ENCODE results near the gene MTMR3. TPM values are rescaled to one million over a fixed set of nuclear protein-coding genes. Genes with fewer than 3 reads are reported as not detected.
"Not testable (repeated sequence)": the region's sequence is repeated elsewhere in the genome, so short reads cannot be mapped to it uniquely, and the experiment has no call there.

The MTMR3 gene
- 81.3 TPM for total RNA-seq

- peak; percentile 96 for DNase-seq (ENCODE audit: low spot score)
Observed at GRCh38 chr22:29883045-29883774, at the start of gene MTMR3. MTMR3 (plus strand) TSS chr22:29883174; CDS start chr22:29971060, 87,886 bp downstream.

- no peak for DNase-seq (ENCODE audit: low spot score)
Observed at GRCh38 chr22:29833392-29833965, 49.5 kb upstream of the MTMR3 start.

- no peak for DNase-seq (ENCODE audit: low spot score)
Observed at GRCh38 chr22:29834046-29834445, 48.9 kb upstream of the MTMR3 start.

GRCh38 chr22:29836791-29837370, 46.1 kb upstream of the MTMR3 start:
- DNase-seq (ENCODE audit: low spot score): not testable (repeated sequence)

- DNase-seq (ENCODE audit: low spot score): peak; percentile 99
Observed at GRCh38 chr22:29837741-29838598, 45.0 kb upstream of the MTMR3 start, which contains the start of gene ASCC2. ASCC2 (minus strand) TSS chr22:29838274; CDS start chr22:29832325, 5,949 bp downstream.

- no peak for DNase-seq (ENCODE audit: low spot score)
Observed at GRCh38 chr22:29838599-29838956, 44.4 kb upstream of the MTMR3 start.

GRCh38 chr22:29839039-29839438, 43.9 kb upstream of the MTMR3 start:
- DNase-seq (ENCODE audit: low spot score): no peak

- DNase-seq (ENCODE audit: low spot score): no peak
Observed at GRCh38 chr22:29840498-29840897, 42.5 kb upstream of the MTMR3 start.

GRCh38 chr22:29842172-29842571, 40.8 kb upstream of the MTMR3 start:
- DNase-seq (ENCODE audit: low spot score): no peak

- DNase-seq (ENCODE audit: low spot score): no peak
Observed at GRCh38 chr22:29842740-29843139, 40.2 kb upstream of the MTMR3 start.

- no peak for DNase-seq (ENCODE audit: low spot score)
Observed at GRCh38 chr22:29846290-29846689, 36.7 kb upstream of the MTMR3 start.

GRCh38 chr22:29848111-29848510, 34.9 kb upstream of the MTMR3 start:
- no peak for DNase-seq (ENCODE audit: low spot score)

GRCh38 chr22:29854432-29854831, 28.5 kb upstream of the MTMR3 start:
- DNase-seq (ENCODE audit: low spot score): no peak

- DNase-seq (ENCODE audit: low spot score): no peak
Observed at GRCh38 chr22:29855611-29856181, 27.3 kb upstream of the MTMR3 start.

- no peak for DNase-seq (ENCODE audit: low spot score)
Observed at GRCh38 chr22:29856496-29856895, 26.5 kb upstream of the MTMR3 start.

- DNase-seq (ENCODE audit: low spot score): not testable (repeated sequence)
Observed at GRCh38 chr22:29859030-29859429, 23.9 kb upstream of the MTMR3 start.

GRCh38 chr22:29860006-29860766, 22.8 kb upstream of the MTMR3 start:
- no peak for DNase-seq (ENCODE audit: low spot score)

GRCh38 chr22:29861672-29862297, 21.2 kb upstream of the MTMR3 start:
- no peak for DNase-seq (ENCODE audit: low spot score)

- DNase-seq (ENCODE audit: low spot score): not testable (repeated sequence)
Observed at GRCh38 chr22:29865572-29865971, 17.4 kb upstream of the MTMR3 start.

- DNase-seq (ENCODE audit: low spot score): peak; percentile 1
Observed at GRCh38 chr22:29867260-29867659, 15.7 kb upstream of the MTMR3 start.

GRCh38 chr22:29867851-29868250, 15.1 kb upstream of the MTMR3 start:
- no peak for DNase-seq (ENCODE audit: low spot score)
